ENCODE data around the gene PCNX1. TPM values are rescaled to one million over a fixed set of nuclear protein-coding genes. Genes with fewer than 3 reads are reported as not detected.

Gene PCNX1
- total RNA-seq, 1 donor from 2014 or later = 56.4 TPM

DNA sequence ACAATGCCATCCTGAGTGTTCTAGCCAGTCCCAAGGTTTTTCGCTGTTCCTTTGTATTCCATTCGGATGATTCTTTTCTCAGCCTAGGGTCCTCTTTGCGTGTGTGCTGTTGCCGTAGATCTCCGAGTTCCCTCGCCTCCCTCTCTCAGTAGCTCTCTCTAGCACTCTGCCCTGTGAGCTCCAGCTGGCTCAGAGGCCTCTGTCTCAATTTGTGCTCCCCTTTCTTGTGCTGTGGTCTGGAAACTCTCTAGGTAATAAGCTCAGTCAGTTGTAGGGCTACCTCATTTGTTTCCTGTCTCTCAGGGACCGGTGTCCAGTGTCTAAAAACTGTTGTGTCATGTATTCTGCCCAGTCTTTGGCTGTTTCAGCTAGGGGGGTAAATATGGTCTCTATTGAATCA lies 179.3 kb downstream of the PCNX1 start:
- Mint-ChIP-seq H3K9me3 (ENCODE audit: low read depth) (no peaks in the 10 kb centered on the region), H3K27ac (peak overlapping the region; percentile 90), H3K27me3 (no peaks in the 10 kb centered on the region), H3K36me3 (ENCODE audit: insufficient read depth) (peaks cover 32% of the 10 kb centered on the region), H3K4me1 (ENCODE audit: low read depth) (peaks cover 19% of the 10 kb centered on the region), H3K4me3 (ENCODE audit: low read depth) (no peak overlapping the region)
- DNase-seq (ENCODE audit: low spot score, unreplicated experiment) = no peak
- TF ChIP-seq, protein P1, sequence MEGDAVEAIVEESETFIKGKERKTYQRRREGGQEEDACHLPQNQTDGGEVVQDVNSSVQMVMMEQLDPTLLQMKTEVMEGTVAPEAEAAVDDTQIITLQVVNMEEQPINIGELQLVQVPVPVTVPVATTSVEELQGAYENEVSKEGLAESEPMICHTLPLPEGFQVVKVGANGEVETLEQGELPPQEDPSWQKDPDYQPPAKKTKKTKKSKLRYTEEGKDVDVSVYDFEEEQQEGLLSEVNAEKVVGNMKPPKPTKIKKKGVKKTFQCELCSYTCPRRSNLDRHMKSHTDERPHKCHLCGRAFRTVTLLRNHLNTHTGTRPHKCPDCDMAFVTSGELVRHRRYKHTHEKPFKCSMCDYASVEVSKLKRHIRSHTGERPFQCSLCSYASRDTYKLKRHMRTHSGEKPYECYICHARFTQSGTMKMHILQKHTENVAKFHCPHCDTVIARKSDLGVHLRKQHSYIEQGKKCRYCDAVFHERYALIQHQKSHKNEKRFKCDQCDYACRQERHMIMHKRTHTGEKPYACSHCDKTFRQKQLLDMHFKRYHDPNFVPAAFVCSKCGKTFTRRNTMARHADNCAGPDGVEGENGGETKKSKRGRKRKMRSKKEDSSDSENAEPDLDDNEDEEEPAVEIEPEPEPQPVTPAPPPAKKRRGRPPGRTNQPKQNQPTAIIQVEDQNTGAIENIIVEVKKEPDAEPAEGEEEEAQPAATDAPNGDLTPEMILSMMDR (IDR thresholded peaks at IDR 0.05; ENCODE audit: unreplicated experiment) = no peak

DNA sequence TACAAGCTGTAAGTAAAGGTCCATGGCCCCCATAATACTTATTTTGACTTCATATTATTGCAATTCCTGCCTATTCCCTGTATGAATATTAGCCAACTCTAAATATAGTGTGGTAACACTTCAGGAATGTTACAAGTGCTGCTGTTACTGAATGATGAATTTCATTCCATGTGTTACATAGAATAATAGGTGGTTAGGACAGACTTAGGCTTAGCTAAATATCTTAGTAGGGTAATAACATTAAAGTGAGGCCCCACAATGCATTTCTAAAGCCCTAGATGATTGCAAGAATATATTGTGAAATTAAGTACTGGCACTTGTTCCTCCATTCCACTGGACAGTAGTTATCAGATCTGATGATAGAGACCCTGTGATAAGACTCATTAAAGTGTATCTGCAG lies 182.7 kb downstream of the PCNX1 start:
- peaks cover 38% of the 10 kb centered on the region for H3K36me3 Mint-ChIP-seq (ENCODE audit: insufficient read depth)

DNA sequence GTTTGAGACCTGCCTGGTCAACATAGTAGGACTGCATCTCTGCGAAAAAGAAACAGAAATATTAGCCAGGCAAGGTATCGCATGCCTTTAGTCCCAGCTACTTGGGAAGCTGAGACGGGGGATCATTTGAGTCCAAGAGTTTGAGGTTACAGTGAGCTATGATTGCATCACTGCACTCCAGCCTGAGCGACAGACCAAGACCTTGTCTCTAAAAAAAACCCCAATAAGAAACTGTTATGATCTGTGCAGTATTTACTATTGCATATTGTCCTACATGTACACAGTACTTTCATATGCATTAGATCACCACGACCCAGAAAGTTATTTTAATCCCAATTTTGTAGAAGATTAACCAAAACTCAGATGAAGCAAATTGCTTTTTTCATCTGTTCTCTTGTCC lies 187.5 kb downstream of the PCNX1 start:
- no peaks in the 10 kb centered on the region for H3K9me3 Mint-ChIP-seq (ENCODE audit: low read depth)
- H3K4me3 Mint-ChIP-seq (ENCODE audit: low read depth) = no peak overlapping the region
- H3K36me3 Mint-ChIP-seq (ENCODE audit: insufficient read depth) = peaks cover 48% of the 10 kb centered on the region
- no peak for DNase-seq (ENCODE audit: low spot score, unreplicated experiment)
- TF ChIP-seq, protein P1 (IDR thresholded peaks at IDR 0.05; ENCODE audit: unreplicated experiment) = no peak
- no peaks in the 10 kb centered on the region for H3K27me3 Mint-ChIP-seq
- H3K4me1 Mint-ChIP-seq (ENCODE audit: low read depth) = peaks cover under 1% of the 10 kb centered on the region
- H3K27ac Mint-ChIP-seq = no peak overlapping the region

More for the DNA sequence above, 182.7 kb downstream of the PCNX1 start:
- no peak overlapping the region for H3K27ac Mint-ChIP-seq
- peaks cover 16% of the 10 kb centered on the region for H3K4me1 Mint-ChIP-seq (ENCODE audit: low read depth)
- H3K9me3 Mint-ChIP-seq (ENCODE audit: low read depth) = no peaks in the 10 kb centered on the region
- no peak for DNase-seq (ENCODE audit: low spot score, unreplicated experiment)
- TF ChIP-seq, protein P1 (IDR thresholded peaks at IDR 0.05; ENCODE audit: unreplicated experiment) = no peak
- no peak overlapping the region for H3K4me3 Mint-ChIP-seq (ENCODE audit: low read depth)
- no peaks in the 10 kb centered on the region for H3K27me3 Mint-ChIP-seq

DNA sequence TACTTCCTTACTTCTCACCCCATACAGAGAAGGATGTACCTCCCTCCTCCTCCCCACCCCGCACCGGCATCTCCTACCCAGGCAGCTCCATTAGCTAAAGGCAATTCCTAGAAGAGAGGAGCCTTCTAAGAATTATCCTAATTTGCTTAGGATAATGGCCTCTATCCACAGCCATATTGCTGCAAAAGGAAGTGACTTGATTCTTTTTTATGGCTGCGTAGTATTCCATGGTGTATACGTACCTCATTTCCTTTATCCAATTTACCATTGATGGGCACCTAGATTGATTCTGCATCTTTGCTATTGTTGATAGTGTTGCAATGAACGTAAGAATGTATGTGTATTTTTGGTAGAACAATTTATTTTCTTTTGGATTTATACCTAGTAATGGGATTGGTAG lies 189.7 kb downstream of the PCNX1 start:
- Mint-ChIP-seq H3K36me3 (ENCODE audit: insufficient read depth) (peaks cover 44% of the 10 kb centered on the region), H3K4me1 (ENCODE audit: low read depth) (peaks cover 9% of the 10 kb centered on the region), H3K27ac (no peak overlapping the region), H3K9me3 (ENCODE audit: low read depth) (no peaks in the 10 kb centered on the region), H3K27me3 (no peaks in the 10 kb centered on the region), H3K4me3 (ENCODE audit: low read depth) (no peak overlapping the region)
- no peak for DNase-seq (ENCODE audit: low spot score, unreplicated experiment)
- TF ChIP-seq, protein P1 (IDR thresholded peaks at IDR 0.05; ENCODE audit: unreplicated experiment) = no peak

DNA sequence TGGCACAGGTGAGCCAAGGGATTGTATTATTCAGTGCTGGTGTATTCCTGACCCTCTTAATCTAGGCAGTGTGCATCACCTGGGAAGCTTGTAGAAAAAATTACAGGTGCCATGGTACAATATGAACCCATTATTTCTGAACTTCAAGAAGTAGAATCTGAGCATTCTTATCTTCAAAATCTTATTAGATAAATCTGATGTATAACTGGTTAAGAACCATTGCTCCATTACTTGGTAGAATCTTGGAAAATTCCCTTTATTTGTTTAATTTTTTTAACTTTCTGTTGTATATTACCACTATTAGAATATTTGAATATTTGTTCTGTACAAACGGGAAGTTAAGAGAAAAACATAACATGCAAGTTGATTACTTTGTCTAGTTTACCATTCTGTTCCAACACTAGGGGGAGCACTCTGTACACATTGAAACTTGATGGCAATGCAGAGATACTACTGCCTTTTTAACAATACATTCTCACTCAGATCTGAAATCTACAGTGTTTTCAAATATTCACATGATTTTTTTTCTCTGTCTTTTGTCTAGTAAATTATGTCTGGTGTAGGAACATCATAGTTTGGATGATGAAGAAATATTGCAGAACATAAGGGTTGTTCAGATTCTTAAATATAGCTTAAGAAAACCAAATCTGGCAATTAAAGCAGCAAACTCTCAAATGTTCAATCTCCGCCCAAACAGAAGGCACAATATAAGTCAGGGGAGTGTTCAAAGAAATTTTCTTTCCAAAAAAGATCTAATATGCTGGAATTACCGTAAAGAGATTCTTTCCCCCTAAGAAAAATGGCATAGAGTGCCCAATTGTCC lies 196.6 kb downstream of the PCNX1 start:
- TF ChIP-seq, protein P1 (IDR thresholded peaks at IDR 0.05; ENCODE audit: unreplicated experiment) = peak; percentile 88
- Mint-ChIP-seq H3K9me3 (ENCODE audit: low read depth) (no peaks in the 10 kb centered on the region), H3K4me1 (ENCODE audit: low read depth) (peaks cover 9% of the 10 kb centered on the region), H3K27me3 (no peaks in the 10 kb centered on the region), H3K27ac (no peak overlapping the region), H3K36me3 (ENCODE audit: insufficient read depth) (peaks cover 14% of the 10 kb centered on the region), H3K4me3 (ENCODE audit: low read depth) (no peak overlapping the region)
- no peak for DNase-seq (ENCODE audit: low spot score, unreplicated experiment)

Data from progenitor cell of endocrine pancreas (in vitro differentiated cells).